CD4-positive, alpha-beta T cell treated with Interleukin-15 for 4 hours (primary cell): ENCODE measurements around the gene TTLL11.
"Not testable (repeated sequence)": the region's sequence is repeated elsewhere in the genome, so short reads cannot be mapped to it uniquely, and the experiment has no call there.

Experiments used
- DNase-seq: peaks from one replicate; pipeline ENCODE4 v3.0.0-alpha.2; 2020; ENCODE audit warnings: low spot score

TTLL11 gene

GRCh38 chr9:122080986-122081385 lies 12.1 kb downstream of the TTLL11 start:
- no peak for DNase-seq

- no peak for DNase-seq
Measured at GRCh38 chr9:122078557-122078956, 14.6 kb downstream of the TTLL11 start.

GRCh38 chr9:122076773-122077172 lies 16.3 kb downstream of the TTLL11 start:
- DNase-seq, result no peak

GRCh38 chr9:122076117-122076516 lies 17.0 kb downstream of the TTLL11 start:
- no peak for DNase-seq

GRCh38 chr9:122075135-122076030 lies 17.7 kb downstream of the TTLL11 start:
- DNase-seq, result no peak

- no peak for DNase-seq
Measured at GRCh38 chr9:122071715-122072114, 21.4 kb downstream of the TTLL11 start.

GRCh38 chr9:122070728-122071515 lies 22.2 kb downstream of the TTLL11 start:
- no peak for DNase-seq

- DNase-seq, result not testable (repeated sequence)
Measured at GRCh38 chr9:122066680-122067079, 26.4 kb downstream of the TTLL11 start.

- DNase-seq, result no peak
Measured at GRCh38 chr9:122065923-122066629, 27.0 kb downstream of the TTLL11 start.

GRCh38 chr9:122060481-122060880 lies 32.6 kb downstream of the TTLL11 start:
- DNase-seq, result no peak

- DNase-seq, result no peak
Measured at GRCh38 chr9:122059955-122060324, 33.2 kb downstream of the TTLL11 start.

GRCh38 chr9:122059214-122059954 lies 33.7 kb downstream of the TTLL11 start:
- no peak for DNase-seq

GRCh38 chr9:122058709-122059108 lies 34.4 kb downstream of the TTLL11 start:
- no peak for DNase-seq

- no peak for DNase-seq
Measured at GRCh38 chr9:122058051-122058450, 35.1 kb downstream of the TTLL11 start.

GRCh38 chr9:122057211-122057610 lies 35.9 kb downstream of the TTLL11 start:
- no peak for DNase-seq

- no peak for DNase-seq
Measured at GRCh38 chr9:122056484-122056883, 36.6 kb downstream of the TTLL11 start.

GRCh38 chr9:122055701-122056100 lies 37.4 kb downstream of the TTLL11 start:
- no peak for DNase-seq

GRCh38 chr9:122053567-122054350 lies 39.3 kb downstream of the TTLL11 start:
- no peak for DNase-seq

GRCh38 chr9:122053064-122053463 lies 40.0 kb downstream of the TTLL11 start:
- DNase-seq, result no peak

GRCh38 chr9:122051351-122052321 lies 41.5 kb downstream of the TTLL11 start:
- no peak for DNase-seq
